H1 (cell line): ENCODE results near the gene UBE2G2. TPM values are rescaled to one million over a fixed set of nuclear protein-coding genes. Genes with fewer than 3 reads are reported as not detected.

Source experiments
- CTCF ChIA-PET: fragments of 300-600 bp; sonication (Branson Sonifier 250); formaldehyde crosslinking; loops from one replicate; lab custom pipeline; 2021; ENCODE audit not compliant: partially characterized antibody; lab: Charles Lee
- POLR2A ChIA-PET: fragments of 300-600 bp; sonication (Branson Sonifier 250); formaldehyde crosslinking; loops from one replicate; lab custom pipeline; 2021; ENCODE audit warnings: inconsistent platforms; ENCODE audit not compliant: partially characterized antibody; lab: Charles Lee
- DNase-seq, 2 experiments: peaks; one replicate each; pipeline versions ENCODE4 v3.0.0 to v3.0.0-alpha.2; 2010 to 2022; ENCODE audit warnings: low spot score in 2 of 2, low read depth in 1 of 2, mixed read lengths in 1 of 2
- FAIRE-seq: peaks from 2 replicates; lab custom pipeline; 2011; peaks lifted over from hg19 to GRCh38; lab: Jason Lieb, UNC
- H2AFZ ChIP-seq: 2 replicates; pipeline ENCODE4 v1.8.1; 2012; ENCODE audit warnings: low read length, inconsistent platforms
- H2AK5ac ChIP-seq: 2 replicates; pipeline ENCODE4 v1.6.1; 2013; ENCODE audit warnings: low read depth, low read length
- H2BK120ac ChIP-seq: replicated peaks from 2 replicates; pipeline ENCODE3; 2013; ENCODE audit warnings: low read depth, low read length, inconsistent platforms
- H2BK12ac ChIP-seq: 2 replicates; pipeline ENCODE4 v1.6.1; 2013; ENCODE audit warnings: low read depth, low read length
- H2BK15ac ChIP-seq: 2 replicates; pipeline ENCODE4 v1.6.1; 2013; ENCODE audit warnings: low read length
- H2BK20ac ChIP-seq: 2 replicates; pipeline ENCODE4 v1.6.1; 2013; ENCODE audit warnings: low read length
- H2BK5ac ChIP-seq: 2 replicates; pipeline ENCODE4 v1.6.1; 2013; ENCODE audit warnings: low read depth, low read length
- H3K14ac ChIP-seq: 2 replicates; pipeline ENCODE4 v1.6.1; 2013; ENCODE audit warnings: inconsistent platforms; ENCODE audit not compliant: insufficient read length
- H3K18ac ChIP-seq: 2 replicates; pipeline ENCODE4 v1.6.1; 2013; ENCODE audit warnings: low read length; ENCODE audit errors: extremely low read depth
- H3K23ac ChIP-seq: 2 replicates; pipeline ENCODE4 v1.6.1; 2013; ENCODE audit warnings: inconsistent platforms; ENCODE audit not compliant: insufficient read length
- H3K23me2 ChIP-seq: 2 replicates; pipeline ENCODE4 v1.6.1; 2013; ENCODE audit warnings: low read depth, low read length
- H3K27ac ChIP-seq: 2 replicates; pipeline ENCODE4 v1.6.1; 2011; ENCODE audit warnings: low read depth, low read length, inconsistent platforms
- H3K27me3 ChIP-seq, 4 experiments: replicated peaks in 1 of 4; 1 replicate in 1 of 4; 2 replicates in 3 of 4; pipeline versions ENCODE4 v1.6.1 to v1.8.1; 2011 to 2013; ENCODE audit warnings: low read length in 3 of 4, mild to moderate bottlenecking in 3 of 4, inconsistent platforms in 2 of 4, mixed read lengths in 2 of 4, moderate library complexity in 1 of 4; ENCODE audit not compliant: control insufficient read depth in 3 of 4, insufficient read depth in 3 of 4; ENCODE audit errors: extremely low read depth in 1 of 4
- H3K36me3 ChIP-seq, 4 experiments: 2 replicates each; pipeline versions ENCODE4 v1.6.1 to v1.8.1; 2011 to 2013; ENCODE audit warnings: mild to moderate bottlenecking in 4 of 4, low read length in 3 of 4, moderate library complexity in 2 of 4, control low read depth in 1 of 4, inconsistent platforms in 1 of 4; ENCODE audit not compliant: insufficient read depth in 4 of 4, control insufficient read depth in 2 of 4
- H3K4ac ChIP-seq: replicated peaks from 2 replicates; pipeline ENCODE3; 2013; ENCODE audit warnings: low read length, low read depth, mixed read lengths, inconsistent platforms; ENCODE audit not compliant: insufficient read length
- H3K4me1 ChIP-seq, 4 experiments: replicated peaks in 1 of 4; 1 replicate in 1 of 4; 2 replicates in 3 of 4; pipeline versions ENCODE4 v1.6.1 to v1.8.1; 2011 to 2013; ENCODE audit warnings: low read length in 3 of 4, inconsistent platforms in 2 of 4, mixed read lengths in 1 of 4; ENCODE audit not compliant: insufficient read depth in 4 of 4, control insufficient read depth in 3 of 4
- H3K4me2 ChIP-seq, 2 experiments: 2 replicates each; pipeline versions ENCODE4 v1.6.1 to v1.8.1; 2011 to 2013; ENCODE audit warnings: low read depth in 2 of 2, low read length in 2 of 2, control low read depth in 1 of 2, inconsistent platforms in 1 of 2, mild to moderate bottlenecking in 1 of 2; ENCODE audit not compliant: insufficient read depth in 1 of 2
- H3K4me3 ChIP-seq, 4 experiments: fragments of 200-600, 300-600 bp in 1 of 4; sonication (generic), shearing (Covaris generic), sonication (Bioruptor Twin) in 1 of 4; 2 replicates each; pipeline versions ENCODE4 v1.5.1 to v1.8.1; 2011 to 2016; ENCODE audit warnings: low read length in 4 of 4, low read depth in 3 of 4, control low read depth in 2 of 4, inconsistent platforms in 2 of 4, mild to moderate bottlenecking in 2 of 4, mixed read lengths in 1 of 4, moderate library complexity in 1 of 4; ENCODE audit not compliant: insufficient read depth in 2 of 4; ENCODE audit errors: extremely low read depth in 1 of 4
- H3K56ac ChIP-seq: replicated peaks from 2 replicates; pipeline ENCODE3; 2013; ENCODE audit warnings: low read depth, mild to moderate bottlenecking, mixed read lengths, low read length, inconsistent platforms; ENCODE audit not compliant: insufficient read length
- H3K79me1 ChIP-seq: 2 replicates; pipeline ENCODE4 v1.6.1; 2013; ENCODE audit warnings: low read depth, low read length, control low read depth
- H3K79me2 ChIP-seq, 2 experiments: 2 replicates each; pipeline versions ENCODE4 v1.6.1 to v1.8.1; 2012 to 2013; ENCODE audit warnings: low read length in 2 of 2, mild to moderate bottlenecking in 2 of 2, inconsistent platforms in 1 of 2; ENCODE audit not compliant: insufficient read depth in 2 of 2, control insufficient read depth in 1 of 2
- H3K9ac ChIP-seq, 4 experiments: replicated peaks in 1 of 4; 1 replicate in 1 of 4; 2 replicates in 3 of 4; pipeline versions ENCODE4 v1.6.1 to v1.8.1; 2011 to 2013; ENCODE audit warnings: low read depth in 3 of 4, low read length in 3 of 4, control low read depth in 2 of 4, mild to moderate bottlenecking in 2 of 4, moderate library complexity in 2 of 4, inconsistent platforms in 1 of 4; ENCODE audit errors: extremely low read depth in 1 of 4
- H3K9me3 ChIP-seq, 2 experiments: 2 replicates each; pipeline versions ENCODE4 v1.6.1 to v1.8.1; 2012 to 2013; ENCODE audit warnings: mild to moderate bottlenecking in 2 of 2, moderate library complexity in 2 of 2, control low read depth in 1 of 2, inconsistent platforms in 1 of 2, low read depth in 1 of 2, low read length in 1 of 2, mixed read lengths in 1 of 2; ENCODE audit not compliant: insufficient read depth in 2 of 2
- H4K20me1 ChIP-seq, 2 experiments: replicated peaks in 1 of 2; 2 replicates each; pipeline versions ENCODE3 to v1.8.1; 2011 to 2013; ENCODE audit warnings: inconsistent platforms in 2 of 2, low read length in 2 of 2, mild to moderate bottlenecking in 1 of 2; ENCODE audit not compliant: insufficient read depth in 2 of 2, control insufficient read depth in 1 of 2
- H4K5ac ChIP-seq: 2 replicates; pipeline ENCODE4 v1.6.1; 2013; ENCODE audit warnings: low read length, low read depth, mixed read lengths, inconsistent platforms; ENCODE audit not compliant: insufficient read length
- H4K8ac ChIP-seq: 2 replicates; pipeline ENCODE4 v1.8.0; 2013; ENCODE audit warnings: mild to moderate bottlenecking, moderate library complexity, low read length, inconsistent platforms; ENCODE audit not compliant: insufficient read depth; ENCODE audit errors: extremely low read depth
- H4K91ac ChIP-seq: replicated peaks from 2 replicates; pipeline ENCODE3; 2013; ENCODE audit warnings: low read length, mixed read lengths, inconsistent platforms; ENCODE audit not compliant: insufficient read length
- ASH2L ChIP-seq: fragments of 200-600, 300-600 bp; sonication (generic); IDR thresholded peaks from one replicate; pipeline ENCODE4 v1.7.1; 2017; ENCODE audit warnings: low read length
- BCL11A ChIP-seq, 2 experiments: IDR thresholded peaks; one replicate each; pipeline ENCODE4 v1.6.1; 2011; ENCODE audit warnings: low read depth in 2 of 2, low read length in 2 of 2, mild to moderate bottlenecking in 2 of 2
- CTBP2 ChIP-seq: IDR thresholded peaks from 2 replicates; pipeline ENCODE4 v1.7.0; 2011; ENCODE audit warnings: borderline replicate concordance, mild to moderate bottlenecking, moderate library complexity, mixed read lengths, low read length; ENCODE audit not compliant: insufficient read depth, insufficient read length
- EZH2 ChIP-seq: fragments of 200-600 bp; sonication (generic); IDR thresholded peaks from 2 replicates; pipeline ENCODE4 v1.7.1; 2012; ENCODE audit warnings: low read depth, mild to moderate bottlenecking, moderate library complexity, low read length, inconsistent platforms; ENCODE audit not compliant: severe bottlenecking
- GTF2F1 ChIP-seq: IDR thresholded peaks from 2 replicates; pipeline ENCODE4 v1.6.1; 2012; ENCODE audit warnings: low read depth, low read length, improper control_type of control experiment, borderline replicate concordance
- POLR2A ChIP-seq, 2 experiments: IDR thresholded peaks; 1 replicate in 1 of 2; 2 replicates in 1 of 2; pipeline ENCODE4 v1.6.1; 2011; ENCODE audit warnings: low read depth in 2 of 2, low read length in 2 of 2, mild to moderate bottlenecking in 2 of 2; ENCODE audit errors: control extremely low read depth in 1 of 2
- RNF2 ChIP-seq: fragments of 200-900, 300-1000 bp; sonication (generic); IDR thresholded peaks from 2 replicates; pipeline ENCODE4 v1.7.1; 2016; ENCODE audit warnings: borderline replicate concordance, low read depth, mild to moderate bottlenecking, antibody characterized with exemption, low read length; ENCODE audit not compliant: poor library complexity, severe bottlenecking; ENCODE audit errors: missing control alignments
- RXRA ChIP-seq: IDR thresholded peaks from 2 replicates; pipeline ENCODE4 v1.6.1; 2011; ENCODE audit warnings: low read depth, mild to moderate bottlenecking, low read length, moderate library complexity; ENCODE audit not compliant: insufficient read depth
- SAP30 ChIP-seq: fragments of 300-600 bp; sonication (generic); IDR thresholded peaks from 2 replicates; pipeline ENCODE4 v1.7.1; 2012; ENCODE audit warnings: low read length, moderate library complexity, mild to moderate bottlenecking, inconsistent platforms; ENCODE audit not compliant: insufficient read depth, insufficient replicate concordance
- TEAD4 ChIP-seq: IDR thresholded peaks from 2 replicates; pipeline ENCODE4 v1.6.1; 2012; ENCODE audit warnings: low read depth, low read length, inconsistent platforms, mixed read lengths
- WGBS, 2 experiments: shearing (Covaris generic) in 1 of 2; methylation state at CpG; one replicate each; pipeline versions ENCODE4 v1.1.6 to v1.1.7; 2013 to 2015; ENCODE audit warnings: low lambda C conversion rate in 2 of 2, mixed read lengths in 2 of 2, inconsistent platforms in 1 of 2, low coverage in 1 of 2, missing lambda C conversion rate in 1 of 2; ENCODE audit not compliant: insufficient replicate concordance in 2 of 2, insufficient coverage in 1 of 2, insufficient read length in 1 of 2; ENCODE audit errors: extremely low coverage in 1 of 2, missing lambda C conversion rate in 1 of 2; 5-methylcytosine and 5-hydroxymethylcytosine counted together
- polyA plus RNA-seq, 7 experiments: library from polyadenylated mRNA; depleted of rRNA in 3 of 7; stranded (reverse) in 5 of 7; unstranded in 2 of 7; fragments of >200 nt in 5 of 7; fragments of 200-250 nt in 2 of 7; gene quantifications; 1 replicate in 5 of 7; 2 replicates in 1 of 7; 4 replicates in 1 of 7; pipeline versions ENCODE4 v1.2.1 to v1.2.3, GENCODE V29; 2011 to 2013; ENCODE audit warnings: missing spikeins in 2 of 7, mixed read lengths in 2 of 7
- total RNA-seq: library from RNA; stranded (reverse); fragmentation: NEBNext Ultra II Directional; extraction: Animal tissue kit (Norgen Biotek cat#: 25700); gene quantifications from 2 replicates; pipeline ENCODE4 v1.2.1, GENCODE V29; 2021
- TF ChIP-seq, protein P1 (sequence below): IDR thresholded peaks from 2 replicates; pipeline ENCODE4 v1.6.1; 2011; ENCODE audit warnings: low read depth, mild to moderate bottlenecking, low read length; ENCODE audit not compliant: insufficient read depth

The UBE2G2 gene
- total and polyA plus RNA-seq, 2 of the 8 experiments (the other 6 are each of a cell fraction or from before 2014, with no cell fraction given) = 96.3 to 101 TPM

GRCh38 chr21:44784810-44785209 lies 16.8 kb downstream of the UBE2G2 start:
- Histone ChIP-seq H4K20me1 (no peaks in the 10 kb centered on the region), H3K36me3 (peaks cover 0 to 18% (median 4%) of the 10 kb centered on the region in 4 experiments; a peak in 5 of 8 replicates), H3K23me2 (no peaks in the 10 kb centered on the region), H3K4me3 (no peak overlapping the region), H3K56ac (no peak overlapping the region), H3K79me2 (peaks cover 4 to 91% of the 10 kb centered on the region in 2 experiments), H3K4me1 (no peaks in the 10 kb centered on the region), H3K9ac (no peak overlapping the region), H3K27me3 (no peaks in the 10 kb centered on the region), H3K27ac (no peak overlapping the region), H2BK5ac (no peak overlapping the region), H2BK12ac (no peak overlapping the region), H4K5ac (no peak overlapping the region), H3K23ac (no peak overlapping the region), H2BK15ac (no peak overlapping the region), H4K91ac (no peak overlapping the region), H2AFZ (no peak overlapping the region), H2AK5ac (no peak overlapping the region), H3K14ac (no peak overlapping the region), H3K4ac (no peak overlapping the region), H4K8ac (no peak overlapping the region), H2BK120ac (no peak overlapping the region), H3K9me3 (peaks cover 0 to 4% of the 10 kb centered on the region in 2 experiments; a peak in 1 of 4 replicates), H2BK20ac (no peak overlapping the region), H3K18ac (no peak overlapping the region), H3K79me1 (peaks cover 15% of the 10 kb centered on the region), H3K4me2 (no peak overlapping the region)
- POLR2A ChIA-PET = no interaction called here
- DNase-seq = no peak
- WGBS, 2 experiments = 92% methylated on average over 6 of the region's 6 CpGs; no CpG with 5 or more reads in 1 of the 2 experiments
- CTCF ChIA-PET = interaction anchor here (0.9 to 3.3 kb wide), 4 partner anchors 9 to 274 kb away, joined by 3 to 24 read pairs (median 4); no protein-coding TSS in a partner anchor
- no peak for FAIRE-seq
- TF ChIP-seq POLR2A (IDR thresholded peaks at IDR 0.05; ENCODE audit: control extremely low read depth in 1 of 2, low read depth in 2 of 2, low read length in 2 of 2) (no peak), EZH2 (no peak), TEAD4 (no peak), SAP30 (no peak), RNF2 (no peak), GTF2F1 (no peak), BCL11A (IDR thresholded peaks at IDR 0.05; ENCODE audit: low read depth in 2 of 2, low read length in 2 of 2) (no peak), CTBP2 (no peak), RXRA (no peak), ASH2L (no peak)
- TF ChIP-seq, protein P1, sequence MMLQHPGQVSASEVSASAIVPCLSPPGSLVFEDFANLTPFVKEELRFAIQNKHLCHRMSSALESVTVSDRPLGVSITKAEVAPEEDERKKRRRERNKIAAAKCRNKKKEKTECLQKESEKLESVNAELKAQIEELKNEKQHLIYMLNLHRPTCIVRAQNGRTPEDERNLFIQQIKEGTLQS = no peak
